MM.1S (cell line): ENCODE results near the gene PPP3R1.

Source experiments
- CTCF ChIP-seq: fragments of 300-600 bp; sonication (generic); IDR thresholded peaks from 2 replicates; pipeline ENCODE4 v1.5.1; 2016; ENCODE audit warnings: antibody characterized with exemption, low read length, mixed read lengths
- EZH2 ChIP-seq: fragments of 300-600 bp; sonication (generic); optimal IDR thresholded peaks from 2 replicates; pipeline ENCODE3; 2017; ENCODE audit warnings: low read depth, mild to moderate bottlenecking, antibody characterized with exemption, low read length, mixed read lengths

GRCh38 chr2:68263632-68264031, 11.3 kb upstream of the PPP3R1 start:
- TF ChIP-seq CTCF (no peak), EZH2 (no peak)
